ENCODE results near the gene POLR1C. TPM values are rescaled to one million over a fixed set of nuclear protein-coding genes. Genes with fewer than 3 reads are reported as not detected.
"Not testable (repeated sequence)": the region's sequence is repeated elsewhere in the genome, so short reads cannot be mapped to it uniquely, and the experiment has no call there.

POLR1C gene
- total RNA-seq, 1 donor: 28.6 TPM

DNA sequence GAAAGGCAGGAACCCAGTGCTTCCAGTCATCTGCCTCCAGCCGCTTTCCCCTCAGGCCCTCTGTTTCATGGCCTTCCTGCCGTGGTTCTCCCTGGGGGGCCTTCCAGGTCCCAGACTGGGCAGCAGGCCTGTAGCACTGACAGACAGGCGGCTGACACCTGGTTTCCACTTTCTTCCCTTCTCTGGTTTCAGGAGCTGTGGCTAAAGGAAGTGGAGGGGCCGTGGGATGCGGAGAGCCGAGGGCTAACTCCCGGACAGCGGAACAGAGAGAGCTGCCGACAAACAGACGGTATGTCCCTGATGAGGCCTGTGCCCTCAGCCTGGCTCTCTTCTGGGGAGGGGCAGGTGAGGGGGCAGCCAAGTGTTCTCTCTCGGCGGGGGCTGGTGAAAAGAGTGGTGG, 19.2 kb upstream of the POLR1C start:
- no peak overlapping the region for H3K27ac ChIP-seq (ENCODE audit: low read depth, low read length)
- H3K36me3 ChIP-seq (ENCODE audit: insufficient read depth, low read length): peaks cover 42% of the 10 kb centered on the region
- H3K4me3 ChIP-seq (ENCODE audit: insufficient read depth, low read length): no peak overlapping the region
- H3K27me3 ChIP-seq (ENCODE audit: insufficient read depth, low read length): no peaks in the 10 kb centered on the region
- H3K4me2 ChIP-seq (ENCODE audit: insufficient read depth, low read length): no peak overlapping the region
- H2AFZ ChIP-seq (ENCODE audit: low read length): no peak overlapping the region
- peaks cover 43% of the 10 kb centered on the region for H3K4me1 ChIP-seq (ENCODE audit: insufficient read depth, low read length)
- no peak for DNase-seq (ENCODE audit: insufficient read length, low spot score, missing footprints)
- peaks cover 41% of the 10 kb centered on the region for H3K79me2 ChIP-seq (ENCODE audit: insufficient read depth, low read length)
- TF ChIP-seq, protein P1, sequence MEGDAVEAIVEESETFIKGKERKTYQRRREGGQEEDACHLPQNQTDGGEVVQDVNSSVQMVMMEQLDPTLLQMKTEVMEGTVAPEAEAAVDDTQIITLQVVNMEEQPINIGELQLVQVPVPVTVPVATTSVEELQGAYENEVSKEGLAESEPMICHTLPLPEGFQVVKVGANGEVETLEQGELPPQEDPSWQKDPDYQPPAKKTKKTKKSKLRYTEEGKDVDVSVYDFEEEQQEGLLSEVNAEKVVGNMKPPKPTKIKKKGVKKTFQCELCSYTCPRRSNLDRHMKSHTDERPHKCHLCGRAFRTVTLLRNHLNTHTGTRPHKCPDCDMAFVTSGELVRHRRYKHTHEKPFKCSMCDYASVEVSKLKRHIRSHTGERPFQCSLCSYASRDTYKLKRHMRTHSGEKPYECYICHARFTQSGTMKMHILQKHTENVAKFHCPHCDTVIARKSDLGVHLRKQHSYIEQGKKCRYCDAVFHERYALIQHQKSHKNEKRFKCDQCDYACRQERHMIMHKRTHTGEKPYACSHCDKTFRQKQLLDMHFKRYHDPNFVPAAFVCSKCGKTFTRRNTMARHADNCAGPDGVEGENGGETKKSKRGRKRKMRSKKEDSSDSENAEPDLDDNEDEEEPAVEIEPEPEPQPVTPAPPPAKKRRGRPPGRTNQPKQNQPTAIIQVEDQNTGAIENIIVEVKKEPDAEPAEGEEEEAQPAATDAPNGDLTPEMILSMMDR (IDR thresholded peaks at IDR 0.05; ENCODE audit: extremely low read depth, low read depth, low read length): no peak
- H4K20me1 ChIP-seq (ENCODE audit: insufficient read depth, low read length): peaks cover 28% of the 10 kb centered on the region
- H3K9me3 ChIP-seq (ENCODE audit: low read depth, low read length): no peaks in the 10 kb centered on the region

DNA sequence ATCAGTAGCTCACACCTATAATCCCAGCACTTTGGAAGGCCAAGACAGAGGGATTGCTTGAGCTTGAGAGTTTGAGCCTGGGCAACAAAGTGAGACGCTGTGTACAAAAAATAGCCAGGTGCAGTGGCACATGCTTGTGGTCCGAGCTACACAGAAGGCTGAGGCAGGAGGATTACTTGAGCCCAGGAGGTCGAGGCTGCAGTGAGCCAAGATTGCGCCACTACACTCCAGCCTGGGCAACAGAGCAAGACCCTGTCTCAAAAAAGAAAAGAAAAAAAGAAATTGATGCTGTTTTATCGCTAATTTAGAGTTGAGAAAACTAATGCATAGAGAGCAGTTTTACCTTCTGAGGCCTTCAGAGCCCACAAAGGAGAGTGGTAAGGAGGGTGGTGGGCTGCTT, 18.6 kb upstream of the POLR1C start:
- Histone ChIP-seq H3K36me3 (ENCODE audit: insufficient read depth, low read length) (peaks cover 48% of the 10 kb centered on the region), H4K20me1 (ENCODE audit: insufficient read depth, low read length) (peaks cover 22% of the 10 kb centered on the region), H3K79me2 (ENCODE audit: insufficient read depth, low read length) (peaks cover 37% of the 10 kb centered on the region), H3K4me1 (ENCODE audit: insufficient read depth, low read length) (peaks cover 37% of the 10 kb centered on the region)
- H3K27ac ChIP-seq (ENCODE audit: low read depth, low read length); H3K4me3 ChIP-seq (ENCODE audit: insufficient read depth, low read length); H3K9me3 ChIP-seq (ENCODE audit: low read depth, low read length); H3K27me3 ChIP-seq (ENCODE audit: insufficient read depth, low read length); DNase-seq (ENCODE audit: insufficient read length, low spot score, missing footprints); H3K4me2 ChIP-seq (ENCODE audit: insufficient read depth, low read length); H2AFZ ChIP-seq (ENCODE audit: low read length): not testable (repeated sequence)

DNA sequence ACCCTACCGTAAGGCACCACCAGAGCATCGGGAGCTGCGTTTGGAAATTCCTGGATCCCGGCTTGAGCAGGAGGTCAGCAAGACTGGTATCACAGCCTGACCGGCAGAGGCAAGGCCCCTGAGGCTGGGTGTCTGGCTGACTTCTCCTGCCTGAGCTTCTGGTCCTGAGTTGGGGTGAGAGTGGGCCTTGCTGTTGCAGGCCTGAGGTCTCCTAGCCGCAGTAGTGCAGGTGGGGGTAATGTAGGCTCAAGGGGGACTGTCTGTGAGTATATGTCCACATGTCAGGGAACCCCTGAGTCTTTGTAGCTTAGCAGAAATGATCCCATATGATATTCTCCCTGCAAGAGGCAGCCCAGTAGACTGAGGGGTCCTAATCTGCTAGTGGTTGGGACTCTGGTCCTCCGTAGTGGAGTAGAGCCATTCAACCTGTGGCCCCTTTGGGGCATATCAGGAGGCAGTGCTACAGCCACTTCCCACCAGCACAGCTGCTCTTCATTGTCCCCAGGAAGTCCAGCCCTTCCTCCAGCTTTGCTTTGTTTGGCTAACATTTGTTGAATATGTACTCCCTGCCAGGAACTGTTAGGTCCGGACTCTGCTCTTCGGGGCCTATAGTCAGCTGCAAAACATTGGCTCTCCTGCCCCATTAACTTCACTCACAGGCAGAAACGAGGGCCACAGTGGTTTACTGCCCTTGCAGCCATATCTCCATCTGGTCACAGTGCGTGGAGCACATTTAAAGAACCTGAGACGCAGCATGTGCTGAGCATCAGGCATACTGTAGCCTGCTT, 17.7 kb upstream of the POLR1C start:
- Histone ChIP-seq H3K27me3 (ENCODE audit: insufficient read depth, low read length) (no peaks in the 10 kb centered on the region), H3K4me2 (ENCODE audit: insufficient read depth, low read length) (no peak overlapping the region), H3K79me2 (ENCODE audit: insufficient read depth, low read length) (peaks cover 31% of the 10 kb centered on the region), H3K27ac (ENCODE audit: low read depth, low read length) (no peak overlapping the region), H3K4me1 (ENCODE audit: insufficient read depth, low read length) (peaks cover 33% of the 10 kb centered on the region), H3K9me3 (ENCODE audit: low read depth, low read length) (no peaks in the 10 kb centered on the region), H3K4me3 (ENCODE audit: insufficient read depth, low read length) (no peak overlapping the region), H4K20me1 (ENCODE audit: insufficient read depth, low read length) (peaks cover 19% of the 10 kb centered on the region), H3K36me3 (ENCODE audit: insufficient read depth, low read length) (peaks cover 53% of the 10 kb centered on the region), H2AFZ (ENCODE audit: low read length) (no peak overlapping the region)
- TF ChIP-seq, protein P1 (IDR thresholded peaks at IDR 0.05; ENCODE audit: extremely low read depth, low read depth, low read length): no peak
- DNase-seq (ENCODE audit: insufficient read length, low spot score, missing footprints): no peak

DNA sequence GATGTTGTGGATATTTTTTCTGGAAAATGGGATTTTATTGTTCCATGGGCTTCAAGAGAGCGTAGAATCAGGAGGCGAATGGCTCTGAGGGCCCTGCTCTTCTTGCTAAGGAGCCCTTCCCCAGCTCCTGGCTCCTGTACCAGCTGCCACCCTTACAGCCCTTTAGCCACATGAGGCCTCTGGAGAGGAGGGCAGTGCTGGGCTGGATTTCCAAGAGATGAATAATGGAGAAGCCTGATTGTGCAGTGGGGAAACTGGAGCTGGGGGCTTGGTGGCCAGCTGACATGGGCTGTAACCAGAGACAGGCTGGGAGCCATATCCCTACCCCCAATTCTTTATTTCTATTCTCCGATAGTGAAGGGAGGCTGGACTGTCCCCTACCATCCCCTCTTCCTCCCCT, 16.0 kb upstream of the POLR1C start:
- no peak for DNase-seq (ENCODE audit: insufficient read length, low spot score, missing footprints)
- Histone ChIP-seq H2AFZ (ENCODE audit: low read length) (no peak overlapping the region), H3K27ac (ENCODE audit: low read depth, low read length) (no peak overlapping the region), H3K36me3 (ENCODE audit: insufficient read depth, low read length) (peaks cover 65% of the 10 kb centered on the region), H3K4me2 (ENCODE audit: insufficient read depth, low read length) (no peak overlapping the region), H3K9me3 (ENCODE audit: low read depth, low read length) (no peaks in the 10 kb centered on the region), H3K27me3 (ENCODE audit: insufficient read depth, low read length) (no peaks in the 10 kb centered on the region), H4K20me1 (ENCODE audit: insufficient read depth, low read length) (peaks cover 9% of the 10 kb centered on the region), H3K4me1 (ENCODE audit: insufficient read depth, low read length) (peaks cover 16% of the 10 kb centered on the region), H3K4me3 (ENCODE audit: insufficient read depth, low read length) (no peak overlapping the region), H3K79me2 (ENCODE audit: insufficient read depth, low read length) (peaks cover 16% of the 10 kb centered on the region)
- TF ChIP-seq, protein P1 (IDR thresholded peaks at IDR 0.05; ENCODE audit: extremely low read depth, low read depth, low read length): no peak
